GM12874 (cell line): ENCODE results near the gene RPL10A.

Experiments used
- TF ChIP-seq, protein P1 (sequence below): IDR thresholded peaks from 2 replicates; pipeline ENCODE4 v1.5.1; 2011; ENCODE audit warnings: low read depth, mild to moderate bottlenecking, control low read depth, low read length, moderate library complexity; ENCODE audit not compliant: insufficient read depth

Gene RPL10A

DNA sequence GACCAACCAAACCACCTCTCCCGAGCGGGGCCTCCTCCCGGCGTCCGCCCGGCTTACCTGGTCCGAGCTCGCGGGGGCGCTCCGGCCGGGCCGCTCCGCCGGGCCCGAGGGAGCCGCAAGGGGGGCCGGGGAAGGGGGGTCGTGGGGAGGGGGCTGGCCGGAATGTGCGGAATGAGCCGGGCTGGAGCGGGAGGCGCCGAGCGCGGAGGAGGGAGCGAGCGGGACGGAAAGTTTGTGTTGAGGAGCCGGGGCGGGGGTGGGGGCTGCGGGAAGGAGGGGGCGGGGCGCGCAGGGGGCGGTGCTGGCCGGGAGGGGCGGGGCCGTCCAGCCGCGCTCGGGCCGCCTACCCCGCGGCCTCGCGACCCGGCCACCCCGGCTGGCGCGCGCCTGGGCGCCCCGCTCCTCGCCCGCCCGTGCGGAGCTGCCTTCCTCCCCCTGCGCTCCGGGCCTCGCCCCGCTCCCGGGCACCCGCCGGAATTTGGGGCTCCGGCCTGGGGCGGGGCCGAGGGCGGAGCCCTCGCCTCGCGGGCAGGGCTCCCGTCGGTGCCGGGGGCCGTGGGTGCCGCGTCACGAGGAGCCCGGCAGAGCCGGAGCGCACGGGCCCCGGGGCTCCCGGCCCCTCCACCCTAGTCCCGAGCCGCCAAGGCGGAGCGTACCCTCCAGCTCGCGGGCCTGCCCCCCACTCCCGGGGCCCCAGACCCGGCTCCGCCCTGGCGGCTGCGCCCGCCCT lies 28.8 kb downstream of the RPL10A start, which contains the start of gene TEAD3:
TSS of gene TEAD3 (minus strand) at position 239 of the 730 bp plus-strand sequence.
- TF ChIP-seq, protein P1, sequence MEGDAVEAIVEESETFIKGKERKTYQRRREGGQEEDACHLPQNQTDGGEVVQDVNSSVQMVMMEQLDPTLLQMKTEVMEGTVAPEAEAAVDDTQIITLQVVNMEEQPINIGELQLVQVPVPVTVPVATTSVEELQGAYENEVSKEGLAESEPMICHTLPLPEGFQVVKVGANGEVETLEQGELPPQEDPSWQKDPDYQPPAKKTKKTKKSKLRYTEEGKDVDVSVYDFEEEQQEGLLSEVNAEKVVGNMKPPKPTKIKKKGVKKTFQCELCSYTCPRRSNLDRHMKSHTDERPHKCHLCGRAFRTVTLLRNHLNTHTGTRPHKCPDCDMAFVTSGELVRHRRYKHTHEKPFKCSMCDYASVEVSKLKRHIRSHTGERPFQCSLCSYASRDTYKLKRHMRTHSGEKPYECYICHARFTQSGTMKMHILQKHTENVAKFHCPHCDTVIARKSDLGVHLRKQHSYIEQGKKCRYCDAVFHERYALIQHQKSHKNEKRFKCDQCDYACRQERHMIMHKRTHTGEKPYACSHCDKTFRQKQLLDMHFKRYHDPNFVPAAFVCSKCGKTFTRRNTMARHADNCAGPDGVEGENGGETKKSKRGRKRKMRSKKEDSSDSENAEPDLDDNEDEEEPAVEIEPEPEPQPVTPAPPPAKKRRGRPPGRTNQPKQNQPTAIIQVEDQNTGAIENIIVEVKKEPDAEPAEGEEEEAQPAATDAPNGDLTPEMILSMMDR: peak; percentile 25; the same call in 1 of the 2 replicates

DNA sequence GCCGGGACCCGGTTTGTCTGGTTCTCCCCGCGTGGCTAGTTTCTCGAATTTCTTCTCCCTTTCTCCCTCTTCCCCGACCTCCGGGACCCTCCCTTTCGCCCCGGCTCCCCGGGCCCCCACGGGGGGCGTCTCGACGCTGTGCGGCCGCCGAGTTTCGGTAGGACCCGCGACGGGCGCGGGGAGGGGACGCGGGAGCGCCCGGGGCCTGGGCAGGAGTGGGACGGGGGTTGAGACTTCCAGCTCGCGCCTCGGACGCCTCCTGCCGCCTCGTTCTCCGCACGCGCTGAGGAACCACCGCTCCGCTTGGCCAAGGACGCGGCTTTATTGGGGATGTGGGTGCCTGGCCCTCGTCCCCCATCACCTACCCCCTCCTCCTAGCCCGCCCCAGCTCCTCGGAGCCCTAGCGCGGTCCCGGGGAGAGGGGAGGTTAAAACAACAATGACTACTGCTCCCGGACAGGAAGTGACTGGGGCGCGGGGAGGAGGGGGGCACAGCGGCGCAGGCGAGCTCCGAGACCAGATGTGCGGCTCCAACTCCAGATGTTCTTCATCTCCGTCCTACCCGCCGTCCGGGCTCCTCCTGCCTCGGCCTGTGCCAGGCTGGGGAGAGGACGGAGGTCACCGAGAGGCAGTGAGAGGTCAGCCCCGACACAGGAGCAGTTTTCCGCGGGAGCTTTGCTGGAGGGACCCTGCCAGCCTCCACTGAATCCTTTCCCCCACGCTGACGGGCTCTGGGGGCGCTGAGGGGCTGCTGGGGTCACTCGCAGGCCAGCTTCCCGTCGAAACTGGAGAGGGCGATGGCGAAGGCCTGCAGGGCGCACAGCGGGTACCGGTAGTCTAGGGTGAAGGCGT lies 29.6 kb downstream of the RPL10A start:
- TF ChIP-seq, protein P1: no peak

DNA sequence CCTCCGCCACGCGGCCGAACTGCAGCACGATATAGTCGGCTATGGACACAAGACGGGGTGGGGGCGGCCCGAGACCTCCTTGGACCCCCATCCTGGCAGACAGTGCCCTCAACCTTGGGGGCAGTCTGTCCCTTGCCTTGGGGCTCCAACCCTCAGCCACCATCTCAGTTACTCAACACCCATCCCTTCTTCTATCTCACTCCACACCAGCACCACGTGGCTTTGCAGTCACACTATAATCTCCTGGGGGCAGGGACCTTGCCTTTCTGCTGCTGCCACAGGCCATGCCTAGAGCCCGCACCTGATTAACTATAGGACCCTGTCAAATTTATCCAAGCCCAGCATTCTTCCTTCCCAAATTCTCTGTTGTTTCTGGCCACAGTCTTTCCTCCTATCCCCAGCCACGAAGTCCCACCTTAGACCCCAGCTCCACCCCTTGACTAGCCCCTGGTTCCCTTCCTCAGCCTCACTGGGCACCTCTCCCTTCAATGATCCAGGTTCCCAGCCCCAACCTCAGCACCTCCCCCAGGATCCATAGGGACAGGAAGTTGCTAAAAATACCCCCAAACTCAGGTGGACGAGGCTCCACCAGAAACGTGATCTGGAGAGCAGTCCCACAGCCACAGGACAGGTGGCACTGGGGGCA lies 30.3 kb downstream of the RPL10A start:
- TF ChIP-seq, protein P1: no peak

DNA sequence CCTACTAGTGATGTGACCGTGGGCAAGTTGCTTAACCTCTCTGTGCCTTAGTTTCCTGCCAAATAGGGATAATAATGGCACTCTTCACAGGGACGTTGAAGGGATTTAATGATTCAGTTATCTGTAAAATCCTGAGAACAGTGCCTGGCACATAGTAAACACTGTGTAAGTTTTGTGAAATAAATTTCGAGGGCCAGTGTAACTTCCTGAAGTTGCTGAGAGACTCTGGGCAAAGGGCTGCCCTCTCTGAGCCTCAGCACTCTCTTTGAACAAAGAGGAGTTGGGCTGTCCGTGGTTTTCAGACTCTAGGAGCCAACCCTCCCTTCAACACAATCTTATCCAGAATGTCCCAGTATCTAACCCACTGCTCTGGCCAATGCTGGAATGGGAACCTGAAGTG lies 31.2 kb downstream of the RPL10A start:
- TF ChIP-seq, protein P1: no peak

DNA sequence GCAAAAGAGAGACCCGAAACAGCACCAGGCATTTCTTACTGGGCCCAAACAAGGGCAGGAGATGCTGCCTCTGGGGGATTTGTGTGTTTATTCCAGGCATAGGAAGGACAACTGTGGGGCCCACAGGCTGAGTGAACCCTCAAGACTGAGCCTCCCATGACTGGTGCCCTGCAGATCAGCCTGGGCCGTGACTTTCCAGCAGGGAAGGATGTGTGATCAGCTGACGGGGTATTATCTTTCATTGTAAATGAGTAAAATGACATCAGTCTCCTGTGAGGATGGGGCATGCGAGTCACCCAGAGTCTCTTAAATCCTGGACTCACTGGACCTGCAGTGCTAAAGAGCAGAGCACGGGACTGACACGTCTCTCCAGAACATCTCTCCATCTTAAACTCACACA lies 32.6 kb downstream of the RPL10A start:
- TF ChIP-seq, protein P1: no peak

DNA sequence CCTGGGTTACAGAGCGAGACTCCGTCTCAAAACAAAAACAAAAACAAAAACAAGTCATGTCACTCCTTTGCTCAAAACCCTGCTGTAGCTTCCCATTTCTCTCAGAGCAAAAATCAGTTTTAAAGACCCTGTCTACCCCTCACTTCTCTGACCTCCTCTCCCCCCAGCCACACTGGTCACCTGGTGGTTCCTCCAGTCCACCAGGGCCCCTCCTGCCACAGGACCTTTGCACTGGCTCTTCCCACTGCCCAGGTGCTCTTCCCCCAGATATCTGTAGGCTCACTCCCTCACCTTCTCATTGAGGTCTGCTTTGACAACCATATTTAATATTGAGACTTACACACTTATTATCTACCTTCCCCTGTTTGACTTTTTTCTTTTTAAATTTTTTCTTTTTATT lies 33.6 kb downstream of the RPL10A start:
- TF ChIP-seq, protein P1: no peak

DNA sequence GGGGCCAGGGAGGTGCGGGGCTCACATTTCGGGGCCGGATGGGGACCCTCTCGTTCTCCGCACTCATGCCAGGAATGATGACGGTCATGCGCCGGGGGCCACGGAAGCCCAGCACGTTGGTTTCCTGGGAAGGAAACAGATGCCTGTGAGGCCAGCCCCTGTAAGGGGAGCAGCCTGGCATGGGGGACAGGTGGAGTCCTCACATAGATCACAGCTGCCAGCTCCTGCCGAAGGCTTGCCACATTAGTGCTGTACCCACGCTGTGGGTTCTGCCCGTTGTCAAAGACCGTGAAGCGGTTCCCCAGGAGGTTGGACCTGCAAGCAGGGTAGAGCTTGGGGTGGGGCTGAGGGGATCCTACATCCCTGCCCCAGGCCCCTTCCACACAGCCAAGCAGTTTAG lies 35.3 kb downstream of the RPL10A start:
- TF ChIP-seq, protein P1: no peak
